DMS53 treated with DMSO at 0.1 percent for 48 hours (cell line): ENCODE results near the gene RNU11.
"Not testable (repeated sequence)": the region's sequence is repeated elsewhere in the genome, so short reads cannot be mapped to it uniquely, and the experiment has no call there.

Source experiments
- DNase-seq: peaks from one replicate; lab custom pipeline; 2025; ENCODE audit not compliant: unreplicated experiment; lab: John Stamatoyannopoulos, UW

The RNU11 gene

GRCh38 chr1:28648474-28649198 is at the start of gene RNU11:
Gene RNU11, plus strand, starts transcription at chr1:28648600.
- peak; percentile 94 for DNase-seq

- no peak for DNase-seq
Measured at GRCh38 chr1:28601696-28602095, 46.7 kb upstream of the RNU11 start.

- DNase-seq: peak; percentile 77
Measured at GRCh38 chr1:28602536-28603439, 45.6 kb upstream of the RNU11 start.

GRCh38 chr1:28604411-28604810 is 44.0 kb upstream of the RNU11 start:
- DNase-seq: no peak

GRCh38 chr1:28604962-28605361 is 43.4 kb upstream of the RNU11 start:
- no peak for DNase-seq

GRCh38 chr1:28606771-28607170 is 41.6 kb upstream of the RNU11 start:
- no peak for DNase-seq

- DNase-seq: no peak
Measured at GRCh38 chr1:28613175-28613574, 35.2 kb upstream of the RNU11 start.

GRCh38 chr1:28631713-28632112 is 16.7 kb upstream of the RNU11 start:
- DNase-seq: no peak

- no peak for DNase-seq
Measured at GRCh38 chr1:28632560-28632959, 15.8 kb upstream of the RNU11 start.

- DNase-seq: no peak
Measured at GRCh38 chr1:28640766-28641165, 7.6 kb upstream of the RNU11 start.

GRCh38 chr1:28642056-28642846 is 6.1 kb upstream of the RNU11 start:
- DNase-seq: no peak

- DNase-seq: peak; percentile 96
Measured at GRCh38 chr1:28642847-28643635, 5.4 kb upstream of the RNU11 start, which contains the start of gene TAF12. Gene TAF12, minus strand, starts transcription at chr1:28643067. Its CDS starts 20,986 bp downstream, at chr1:28622081.

GRCh38 chr1:28644494-28644893 is 3.9 kb upstream of the RNU11 start:
- no peak for DNase-seq

- DNase-seq: not testable (repeated sequence)
Measured at GRCh38 chr1:28645406-28645805, 3.0 kb upstream of the RNU11 start.

GRCh38 chr1:28646040-28646439 is 2.4 kb upstream of the RNU11 start:
- DNase-seq: no peak

GRCh38 chr1:28648008-28648473 is 359 bp upstream of the RNU11 start:
- DNase-seq: peak; percentile 94

GRCh38 chr1:28653063-28653462 is 4.7 kb downstream of the RNU11 start:
- not testable (repeated sequence) for DNase-seq

- peak; percentile 20 for DNase-seq
Measured at GRCh38 chr1:28653870-28654269, 5.5 kb downstream of the RNU11 start.

- not testable (repeated sequence) for DNase-seq
Measured at GRCh38 chr1:28655448-28656311, 7.3 kb downstream of the RNU11 start.
